ENCODE data around the gene DNAH11. TPM values are rescaled to one million over a fixed set of nuclear protein-coding genes. Genes with fewer than 3 reads are reported as not detected.
A peak's percentile ranks its signal among the peaks of the same experiment; 100 is the strongest.
"Not testable (repeated sequence)": the region's sequence is repeated elsewhere in the genome, so short reads cannot be mapped to it uniquely, and the experiment has no call there.

Gene DNAH11
- total RNA-seq, 2 experiments from 2014 or later = 0.31 to 0.61 TPM

GRCh38 chr7:21639206-21639868 is 96.5 kb downstream of the DNAH11 start:
- no peak overlapping the region for H3K4me3 Mint-ChIP-seq
- POLR2A ChIA-PET = no interaction called here
- no peaks in the 10 kb centered on the region for H3K36me3 Mint-ChIP-seq
- H3K4me1 Mint-ChIP-seq (ENCODE audit: low read depth) = no peaks in the 10 kb centered on the region
- intact Hi-C loops (cut with micrococcal nuclease) = no loop called here
- no peak for DNase-seq
- H3K27ac Mint-ChIP-seq = no peak overlapping the region
- CTCF ChIA-PET = no interaction called here
- H3K9me3 Mint-ChIP-seq = no peaks in the 10 kb centered on the region
- H3K27me3 Mint-ChIP-seq = peaks cover 12% of the 10 kb centered on the region

GRCh38 chr7:21640105-21640504 is 97.3 kb downstream of the DNAH11 start:
- H3K4me3 Mint-ChIP-seq = no peak overlapping the region
- H3K36me3 Mint-ChIP-seq = no peaks in the 10 kb centered on the region
- no peaks in the 10 kb centered on the region for H3K9me3 Mint-ChIP-seq
- CTCF ChIA-PET = no interaction called here
- no peak for DNase-seq
- POLR2A ChIA-PET = no interaction called here
- H3K4me1 Mint-ChIP-seq (ENCODE audit: low read depth) = no peaks in the 10 kb centered on the region
- peaks cover 15% of the 10 kb centered on the region for H3K27me3 Mint-ChIP-seq
- H3K27ac Mint-ChIP-seq = no peak overlapping the region
- intact Hi-C loops (cut with micrococcal nuclease) = no loop called here

GRCh38 chr7:21641546-21641945 is 98.7 kb downstream of the DNAH11 start:
- Mint-ChIP-seq H3K4me1 (ENCODE audit: low read depth) (no peaks in the 10 kb centered on the region), H3K36me3 (no peaks in the 10 kb centered on the region), H3K4me3 (no peak overlapping the region), H3K27me3 (peaks cover 15% of the 10 kb centered on the region), H3K27ac (no peak overlapping the region), H3K9me3 (no peaks in the 10 kb centered on the region)
- intact Hi-C loops (cut with micrococcal nuclease) = no loop called here
- ChIA-PET CTCF (no interaction called here), POLR2A (no interaction called here)
- DNase-seq = no peak

GRCh38 chr7:21642422-21642821 is 99.6 kb downstream of the DNAH11 start:
- Mint-ChIP-seq H3K9me3 (peaks cover 4% of the 10 kb centered on the region), H3K4me1 (ENCODE audit: low read depth) (no peaks in the 10 kb centered on the region), H3K36me3 (peaks cover 3% of the 10 kb centered on the region), H3K27ac (no peak overlapping the region), H3K4me3 (no peak overlapping the region), H3K27me3 (peaks cover 15% of the 10 kb centered on the region)
- ChIA-PET CTCF (no interaction called here), POLR2A (no interaction called here)
- intact Hi-C loops (cut with micrococcal nuclease) = no loop called here
- no peak for DNase-seq

GRCh38 chr7:21651697-21652096 is 108.9 kb downstream of the DNAH11 start:
- Mint-ChIP-seq H3K9me3 (peaks cover 4% of the 10 kb centered on the region), H3K27me3 (peaks cover 3% of the 10 kb centered on the region), H3K4me1 (ENCODE audit: low read depth) (no peaks in the 10 kb centered on the region), H3K36me3 (peaks cover 3% of the 10 kb centered on the region), H3K4me3 (no peak overlapping the region), H3K27ac (no peak overlapping the region)
- DNase-seq = no peak
- CTCF ChIA-PET = no interaction called here
- POLR2A ChIA-PET = no interaction called here
- intact Hi-C loops (cut with micrococcal nuclease) = no loop called here

- ChIA-PET CTCF (no interaction called here), POLR2A (no interaction called here)
- no peaks in the 10 kb centered on the region for H3K36me3 Mint-ChIP-seq
- H3K4me3 Mint-ChIP-seq = no peak overlapping the region
- H3K4me1 Mint-ChIP-seq (ENCODE audit: low read depth) = no peaks in the 10 kb centered on the region
- intact Hi-C loops (cut with micrococcal nuclease) = no loop called here
- DNase-seq = no peak
- no peaks in the 10 kb centered on the region for H3K9me3 Mint-ChIP-seq
- H3K27ac Mint-ChIP-seq = no peak overlapping the region
- H3K27me3 Mint-ChIP-seq = peaks cover 6% of the 10 kb centered on the region
Measured at GRCh38 chr7:21653623-21654022, 110.8 kb downstream of the DNAH11 start.

GRCh38 chr7:21656081-21656480 is 113.2 kb downstream of the DNAH11 start:
- ChIA-PET POLR2A (no interaction called here), CTCF (no interaction called here)
- no peaks in the 10 kb centered on the region for H3K4me1 Mint-ChIP-seq (ENCODE audit: low read depth)

GRCh38 chr7:21656796-21657195 is 114.0 kb downstream of the DNAH11 start:
- Mint-ChIP-seq H3K4me1 (ENCODE audit: low read depth) (no peaks in the 10 kb centered on the region), H3K4me3 (no peak overlapping the region), H3K27ac (no peak overlapping the region), H3K27me3 (peaks cover 6% of the 10 kb centered on the region), H3K9me3 (peaks cover 5% of the 10 kb centered on the region), H3K36me3 (no peaks in the 10 kb centered on the region)
- no peak for DNase-seq
- ChIA-PET CTCF (no interaction called here), POLR2A (no interaction called here)
- intact Hi-C loops (cut with micrococcal nuclease) = no loop called here

More at GRCh38 chr7:21656081-21656480, 113.2 kb downstream of the DNAH11 start:
- Mint-ChIP-seq H3K36me3 (no peaks in the 10 kb centered on the region), H3K27ac (no peak overlapping the region), H3K27me3 (peaks cover 6% of the 10 kb centered on the region), H3K9me3 (no peaks in the 10 kb centered on the region), H3K4me3 (no peak overlapping the region)
- DNase-seq = no peak
- intact Hi-C loops (cut with micrococcal nuclease) = no loop called here

DNA sequence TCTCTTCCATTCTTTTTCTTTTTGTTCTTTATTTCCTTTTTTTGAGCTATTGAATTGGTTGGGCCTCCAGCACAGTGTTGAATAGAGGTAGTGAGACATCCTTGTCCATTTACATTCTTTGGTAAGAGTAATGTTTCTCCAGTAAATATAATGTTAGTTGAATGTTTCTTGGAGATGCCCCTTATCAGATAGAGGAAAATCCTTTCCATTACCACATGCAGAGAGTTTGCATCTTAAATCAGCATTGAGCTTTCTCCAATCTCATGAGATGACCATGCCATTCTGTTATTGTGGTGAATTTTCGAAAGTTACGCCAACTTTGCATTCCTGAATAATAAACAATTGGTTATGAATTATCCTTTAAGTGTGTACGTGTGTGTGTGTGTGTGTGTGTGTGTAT is 127.7 kb downstream of the DNAH11 start:
- no peaks in the 10 kb centered on the region for H3K36me3 Mint-ChIP-seq
- POLR2A ChIA-PET = no interaction called here
- H3K27me3 Mint-ChIP-seq = no peaks in the 10 kb centered on the region
- intact Hi-C loops (cut with micrococcal nuclease) = no loop called here
- no peak overlapping the region for H3K4me3 Mint-ChIP-seq
- H3K4me1 Mint-ChIP-seq (ENCODE audit: low read depth) = peaks cover 2% of the 10 kb centered on the region
- no peak overlapping the region for H3K27ac Mint-ChIP-seq
- H3K9me3 Mint-ChIP-seq = no peaks in the 10 kb centered on the region
- DNase-seq = no peak
- CTCF ChIA-PET = no interaction called here

- DNase-seq = peak; percentile 13
- Mint-ChIP-seq H3K4me3 (no peak overlapping the region), H3K4me1 (ENCODE audit: low read depth) (peaks cover 2% of the 10 kb centered on the region), H3K27me3 (no peaks in the 10 kb centered on the region), H3K27ac (no peak overlapping the region), H3K9me3 (no peaks in the 10 kb centered on the region), H3K36me3 (no peaks in the 10 kb centered on the region)
- CTCF ChIA-PET = no interaction called here
- POLR2A ChIA-PET = no interaction called here
- intact Hi-C loops (cut with micrococcal nuclease) = no loop called here
Measured at GRCh38 chr7:21671859-21672258, 129.0 kb downstream of the DNAH11 start.

GRCh38 chr7:21675255-21675654 is 132.4 kb downstream of the DNAH11 start:
- Mint-ChIP-seq H3K9me3 (peaks cover 3% of the 10 kb centered on the region), H3K36me3 (no peaks in the 10 kb centered on the region), H3K27ac (no peak overlapping the region), H3K27me3 (peaks cover 3% of the 10 kb centered on the region), H3K4me1 (ENCODE audit: low read depth) (peaks cover 2% of the 10 kb centered on the region), H3K4me3 (no peak overlapping the region)
- CTCF ChIA-PET = no interaction called here
- intact Hi-C loops (cut with micrococcal nuclease) = no loop called here
- DNase-seq = no peak
- POLR2A ChIA-PET = no interaction called here

GRCh38 chr7:21690705-21691104 is 147.9 kb downstream of the DNAH11 start:
- Mint-ChIP-seq H3K9me3 (no peaks in the 10 kb centered on the region), H3K27me3 (peaks cover 5% of the 10 kb centered on the region), H3K27ac (no peak overlapping the region), H3K4me1 (ENCODE audit: low read depth) (no peaks in the 10 kb centered on the region), H3K36me3 (no peaks in the 10 kb centered on the region), H3K4me3 (no peak overlapping the region)
- no peak for DNase-seq
- POLR2A ChIA-PET = no interaction called here
- intact Hi-C loops (cut with micrococcal nuclease) = no loop called here
- CTCF ChIA-PET = no interaction called here

GRCh38 chr7:21691146-21691545 is 148.3 kb downstream of the DNAH11 start:
- H3K36me3 Mint-ChIP-seq; H3K27me3 Mint-ChIP-seq; H3K9me3 Mint-ChIP-seq; POLR2A ChIA-PET; H3K4me3 Mint-ChIP-seq; H3K27ac Mint-ChIP-seq; DNase-seq; H3K4me1 Mint-ChIP-seq (ENCODE audit: low read depth); intact Hi-C loops (cut with micrococcal nuclease); CTCF ChIA-PET: not testable (repeated sequence)

Measured in activated CD4-positive, alpha-beta memory T cell treated with anti-CD3 and anti-CD28 coated beads for 36 hours (primary cell).